Skeletal muscle tissue (tissue), 4 donors: Measurements from ENCODE around the gene PTGIR. TPM values are rescaled to one million over a fixed set of nuclear protein-coding genes. Genes with fewer than 3 reads are reported as not detected.

Source experiments
- H3K27ac ChIP-seq: one replicate; pipeline ENCODE4 v1.7.0; 2013; ENCODE audit warnings: mild to moderate bottlenecking, low read depth, low read length, inconsistent platforms
- H3K27me3 ChIP-seq, 3 donors: one replicate each; pipeline ENCODE4 v1.7.0; 2013; ENCODE audit warnings: low read length in 3 of 3; ENCODE audit not compliant: control insufficient read depth in 3 of 3, insufficient read depth in 3 of 3
- H3K36me3 ChIP-seq, 3 donors: one replicate each; pipeline ENCODE4 v1.7.0; 2013; ENCODE audit warnings: low read length in 3 of 3; ENCODE audit not compliant: control insufficient read depth in 3 of 3, insufficient read depth in 3 of 3
- H3K4me1 ChIP-seq, 3 donors: one replicate each; pipeline ENCODE4 v1.7.0; 2013; ENCODE audit warnings: low read length in 3 of 3, mild to moderate bottlenecking in 3 of 3; ENCODE audit not compliant: control insufficient read depth in 3 of 3, insufficient read depth in 3 of 3
- H3K4me3 ChIP-seq, 3 donors: one replicate each; pipeline ENCODE4 v1.7.0; 2013; ENCODE audit warnings: low read length in 3 of 3
- H3K9ac ChIP-seq, 3 donors: one replicate each; pipeline ENCODE4 v1.7.0; 2013; ENCODE audit warnings: low read length in 3 of 3, mild to moderate bottlenecking in 3 of 3, moderate library complexity in 2 of 3, low read depth in 1 of 3
- H3K9me3 ChIP-seq, 3 donors: one replicate each; pipeline ENCODE4 v1.7.0; 2013; ENCODE audit warnings: low read length in 3 of 3; ENCODE audit not compliant: control insufficient read depth in 3 of 3
- total RNA-seq: library from RNA; depleted of rRNA; stranded (reverse); fragments of >200 nt; gene quantifications from one replicate; pipeline ENCODE4 v1.2.3, GENCODE V29; 2014
- donor health status: Osteomylitis.

The PTGIR gene
- total RNA-seq, 1 donor from 2014 or later, result 3.1 TPM

DNA sequence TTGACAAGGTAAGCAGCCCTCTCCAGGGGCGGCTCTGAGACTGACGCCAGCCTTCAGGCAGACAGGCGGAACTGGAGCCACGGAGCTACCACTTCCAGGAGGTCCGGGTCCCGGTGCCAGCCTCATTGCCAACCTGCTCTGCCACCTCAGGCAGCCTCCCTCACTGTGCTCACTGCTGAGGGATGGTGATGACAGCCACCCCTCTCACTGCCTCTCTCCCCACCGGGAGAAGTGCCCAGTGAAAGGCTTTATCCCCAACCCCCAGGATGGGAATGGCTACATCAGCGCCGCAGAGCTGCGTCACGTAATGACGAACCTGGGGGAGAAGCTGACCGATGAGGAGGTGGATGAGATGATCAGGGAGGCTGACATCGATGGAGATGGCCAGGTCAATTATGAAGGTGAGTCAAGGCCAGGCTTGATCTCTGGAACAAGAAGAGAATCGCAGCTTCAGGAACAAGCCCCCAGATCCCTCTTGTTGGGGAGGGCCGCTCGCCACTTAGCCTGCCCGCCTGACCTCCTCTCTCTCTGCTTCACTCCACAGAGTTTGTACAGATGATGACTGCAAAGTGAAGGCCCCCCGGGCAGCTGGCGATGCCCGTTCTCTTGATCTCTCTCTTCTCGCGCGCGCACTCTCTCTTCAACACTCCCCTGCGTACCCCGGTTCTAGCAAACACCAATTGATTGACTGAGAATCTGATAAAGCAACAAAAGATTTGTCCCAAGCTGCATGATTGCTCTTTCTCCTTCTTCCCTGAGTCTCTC, 16.1 kb downstream of the PTGIR start:
- no peak overlapping the region for H3K9ac ChIP-seq
- H3K27me3 ChIP-seq, result no peaks in the 10 kb centered on the region
- H3K9me3 ChIP-seq, result no peaks in the 10 kb centered on the region
- no peak overlapping the region for H3K27ac ChIP-seq
- H3K36me3 ChIP-seq, result peaks cover 47 to 51% (median 49%) of the 10 kb centered on the region in 3 donors
- peaks cover 8 to 25% (median 22%) of the 10 kb centered on the region in 3 donors for H3K4me1 ChIP-seq
- no peak overlapping the region for H3K4me3 ChIP-seq

DNA sequence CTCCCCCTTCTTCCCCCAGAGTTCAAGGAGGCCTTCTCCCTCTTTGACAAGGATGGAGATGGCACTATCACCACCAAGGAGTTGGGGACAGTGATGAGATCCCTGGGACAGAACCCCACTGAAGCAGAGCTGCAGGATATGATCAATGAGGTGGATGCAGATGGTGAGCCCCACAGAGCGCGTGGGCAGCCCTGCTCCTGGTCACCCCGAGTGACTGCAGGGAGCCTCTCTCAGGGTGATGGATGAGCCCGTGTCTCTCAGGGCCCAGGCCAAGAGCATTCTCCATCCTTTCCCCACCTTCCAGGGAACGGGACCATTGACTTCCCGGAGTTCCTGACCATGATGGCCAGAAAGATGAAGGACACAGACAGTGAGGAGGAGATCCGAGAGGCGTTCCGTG, 16.7 kb downstream of the PTGIR start:
- no peak overlapping the region for H3K9ac ChIP-seq
- no peak overlapping the region for H3K4me3 ChIP-seq
- peaks cover 14 to 31% (median 28%) of the 10 kb centered on the region in 3 donors for H3K4me1 ChIP-seq
- H3K27me3 ChIP-seq, result no peaks in the 10 kb centered on the region
- no peak overlapping the region for H3K27ac ChIP-seq
- no peaks in the 10 kb centered on the region for H3K9me3 ChIP-seq
- peaks cover 47 to 51% (median 49%) of the 10 kb centered on the region in 3 donors for H3K36me3 ChIP-seq

DNA sequence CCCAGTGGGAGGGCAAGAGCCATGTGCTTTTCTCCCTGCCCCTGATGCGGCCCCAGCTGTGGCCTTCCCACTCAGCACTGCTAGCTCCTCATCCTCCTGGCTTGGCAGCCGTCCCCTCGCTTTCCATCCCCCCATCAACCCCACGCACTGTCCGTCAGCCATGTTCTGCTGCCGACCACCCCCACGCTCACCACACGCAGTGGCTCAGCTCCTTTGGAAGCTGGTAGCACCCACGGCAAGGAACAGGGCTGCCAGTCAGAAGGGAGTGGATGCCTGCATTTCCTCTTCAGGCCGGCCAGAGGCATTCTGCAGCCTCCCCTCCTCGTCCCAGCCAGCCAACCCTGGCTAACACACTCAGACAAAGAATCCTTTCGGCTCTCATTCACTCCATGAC, 17.4 kb downstream of the PTGIR start:
- Histone ChIP-seq H3K9ac (peak overlapping the region in 1 of 3 donors; percentile 16), H3K36me3 (peaks cover 47 to 51% (median 49%) of the 10 kb centered on the region in 3 donors)

DNA sequence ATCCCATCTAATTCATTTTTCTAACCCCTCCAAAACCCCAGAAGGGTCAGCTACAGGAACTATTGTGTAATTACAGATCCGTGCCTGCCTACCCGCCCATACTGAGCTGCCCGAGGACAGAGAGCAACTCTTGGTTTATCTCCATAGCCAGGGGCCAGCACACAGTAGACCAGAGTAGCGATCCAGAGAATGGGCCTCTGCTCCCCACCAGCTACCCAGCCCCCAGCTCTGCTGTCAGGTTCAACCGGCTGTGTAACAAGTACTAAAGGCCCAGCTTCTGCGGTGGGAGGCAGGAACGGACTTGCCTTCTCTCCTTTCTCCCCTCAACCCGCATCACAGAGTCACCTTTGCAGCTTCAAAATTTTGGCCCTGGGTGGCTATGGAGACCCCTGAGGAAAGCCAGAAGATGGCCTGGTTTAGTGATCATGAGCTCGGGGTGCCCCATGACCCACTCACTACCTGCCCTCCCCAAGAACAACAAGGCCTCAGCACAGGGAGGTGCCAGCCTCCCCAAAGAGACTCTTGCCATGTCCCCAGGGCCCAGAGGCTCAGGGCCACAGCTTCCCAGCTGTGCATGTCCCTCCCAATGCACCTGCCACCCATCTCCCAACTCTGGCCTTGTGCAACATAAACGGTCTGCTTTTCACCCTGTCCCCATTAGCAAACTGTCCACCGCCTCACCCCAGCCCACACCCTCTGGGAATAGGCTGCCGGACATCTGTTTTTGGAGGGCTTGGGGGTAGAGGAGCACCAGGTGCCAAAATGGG, 18.0 kb downstream of the PTGIR start:
- H3K9ac ChIP-seq, result peak overlapping the region in 1 of 3 donors; percentile 16
- peaks cover 24 to 41% (median 40%) of the 10 kb centered on the region in 3 donors for H3K4me1 ChIP-seq
- H3K4me3 ChIP-seq, result no peak overlapping the region
- H3K36me3 ChIP-seq, result peaks cover 47 to 51% (median 49%) of the 10 kb centered on the region in 3 donors
- H3K27me3 ChIP-seq, result no peaks in the 10 kb centered on the region
- no peak overlapping the region for H3K27ac ChIP-seq
- H3K9me3 ChIP-seq, result no peaks in the 10 kb centered on the region

More for the DNA sequence above, 17.4 kb downstream of the PTGIR start:
- H3K27ac ChIP-seq, result no peak overlapping the region
- H3K9me3 ChIP-seq, result no peaks in the 10 kb centered on the region
- H3K27me3 ChIP-seq, result no peaks in the 10 kb centered on the region
- no peak overlapping the region for H3K4me3 ChIP-seq
- H3K4me1 ChIP-seq, result peaks cover 21 to 38% (median 35%) of the 10 kb centered on the region in 3 donors

DNA sequence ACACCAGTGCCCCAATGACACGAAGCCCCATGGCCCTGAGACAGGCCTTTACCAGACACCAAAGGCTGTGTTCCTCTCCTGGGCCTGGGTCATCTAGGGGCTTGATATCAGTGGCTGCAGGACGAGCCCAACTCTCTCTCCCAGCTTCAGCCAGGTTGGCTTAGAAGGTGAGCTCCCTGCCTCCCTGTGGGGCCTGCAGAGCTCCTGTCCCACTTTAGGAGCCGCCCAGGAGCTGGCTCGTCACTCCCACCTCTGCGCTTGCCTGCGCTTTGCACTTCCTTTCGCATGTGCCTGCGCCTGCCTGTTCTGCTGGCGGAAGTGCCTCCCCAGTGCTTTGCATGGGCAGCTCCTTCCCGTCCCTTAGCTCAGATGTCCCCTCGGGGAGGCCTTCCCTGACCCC, 18.9 kb downstream of the PTGIR start:
- Histone ChIP-seq H3K9ac (peak overlapping the region in 1 of 3 donors; percentile 64), H3K4me3 (no peak overlapping the region), H3K36me3 (peaks cover 47 to 51% (median 49%) of the 10 kb centered on the region in 3 donors), H3K4me1 (peaks cover 24 to 41% (median 40%) of the 10 kb centered on the region in 3 donors), H3K27me3 (no peaks in the 10 kb centered on the region), H3K27ac (no peak overlapping the region), H3K9me3 (no peaks in the 10 kb centered on the region)

DNA sequence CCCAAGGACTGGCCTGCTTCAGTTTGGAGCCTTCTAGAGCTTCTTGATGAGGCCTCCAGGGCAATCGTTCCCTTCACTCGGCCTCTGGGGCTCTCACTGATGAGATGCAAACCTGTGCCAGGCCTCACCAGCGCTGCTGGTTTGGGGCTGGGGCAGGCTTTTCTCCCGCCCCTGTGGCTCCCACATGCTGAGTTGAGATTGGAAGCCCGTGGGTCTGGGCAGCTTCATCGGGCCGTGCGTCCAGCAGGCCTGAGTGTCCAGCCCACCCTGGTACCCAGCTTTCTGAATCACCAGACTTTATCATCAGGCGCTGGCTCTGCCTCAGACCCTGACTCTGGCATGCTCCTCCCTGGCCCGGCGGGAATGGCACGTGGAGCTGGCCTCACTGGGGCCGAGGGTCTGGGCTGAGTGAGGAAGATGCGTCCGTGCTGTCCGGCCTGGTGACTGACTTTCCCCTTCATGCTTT, 19.5 kb downstream of the PTGIR start:
- H3K27me3 ChIP-seq, result no peaks in the 10 kb centered on the region
- peaks cover 24 to 44% (median 40%) of the 10 kb centered on the region in 3 donors for H3K4me1 ChIP-seq
- H3K4me3 ChIP-seq, result no peak overlapping the region
- H3K9ac ChIP-seq, result peak overlapping the region in 1 of 3 donors; percentile 64
- H3K27ac ChIP-seq, result no peak overlapping the region
- H3K9me3 ChIP-seq, result no peaks in the 10 kb centered on the region
- H3K36me3 ChIP-seq, result peaks cover 44 to 48% (median 47%) of the 10 kb centered on the region in 3 donors

DNA sequence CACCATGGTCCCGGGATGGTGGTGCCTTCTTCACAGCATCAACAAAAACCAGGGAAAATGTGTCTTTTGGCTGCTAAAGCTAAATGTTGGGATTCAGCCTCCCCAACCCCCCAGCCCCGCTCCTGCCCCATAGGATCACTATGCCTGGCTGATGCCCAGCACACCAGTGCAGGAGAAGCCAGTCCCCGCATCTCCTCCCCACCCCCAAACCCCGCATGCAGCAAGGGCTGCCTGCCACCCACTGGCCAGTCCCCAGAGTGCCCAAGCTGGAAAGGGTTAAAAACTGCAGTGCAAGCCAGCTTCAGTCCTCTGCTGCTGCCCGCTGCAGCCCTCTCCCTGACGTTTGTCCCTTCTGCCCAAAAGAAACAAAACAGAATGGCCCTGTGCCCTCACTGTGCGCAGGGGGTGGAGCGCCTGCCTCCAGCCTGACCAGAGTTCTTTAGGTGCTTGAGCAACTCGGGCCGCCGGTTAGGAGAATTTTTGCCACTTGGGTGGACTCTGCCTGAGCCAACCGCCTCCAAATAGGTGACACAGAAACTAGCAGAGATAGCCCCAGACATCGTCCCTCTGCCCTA, 20.0 kb downstream of the PTGIR start:
- no peaks in the 10 kb centered on the region for H3K9me3 ChIP-seq
- H3K27ac ChIP-seq, result no peak overlapping the region
- peak overlapping the region in 2 of 3 donors; percentile 45 to 64 for H3K9ac ChIP-seq
- H3K4me3 ChIP-seq, result no peak overlapping the region
- no peaks in the 10 kb centered on the region for H3K27me3 ChIP-seq
- H3K36me3 ChIP-seq, result peaks cover 43 to 45% (median 44%) of the 10 kb centered on the region in 3 donors
- H3K4me1 ChIP-seq, result peaks cover 30 to 49% (median 43%) of the 10 kb centered on the region in 3 donors

DNA sequence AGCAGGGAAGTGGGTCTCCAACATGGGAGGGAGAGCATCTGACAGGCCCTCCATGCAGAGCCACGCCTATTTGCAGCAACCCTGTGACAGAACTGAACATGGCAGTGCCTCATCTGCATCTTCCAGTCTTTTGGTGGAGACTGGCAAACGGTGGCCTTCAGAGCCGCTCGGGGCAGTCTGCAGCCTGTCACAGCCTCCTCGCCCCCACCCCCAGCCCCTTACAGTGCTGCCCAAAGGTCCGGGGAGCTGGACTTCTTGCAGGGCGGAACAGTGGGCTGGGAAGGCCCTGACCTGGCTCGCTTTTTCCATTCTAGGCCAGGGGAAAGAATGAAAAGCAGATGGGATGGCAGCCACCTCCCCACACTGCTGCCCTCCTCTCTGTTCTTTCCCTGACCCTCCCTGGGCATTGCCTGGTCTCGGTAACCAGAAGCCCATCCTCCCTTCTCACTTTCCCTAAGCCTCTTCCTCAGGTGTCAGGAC, 21.1 kb downstream of the PTGIR start:
- Histone ChIP-seq H3K36me3 (peaks cover 33 to 34% (median 34%) of the 10 kb centered on the region in 3 donors), H3K9ac (peak overlapping the region; percentile 86 to 99 (median 98)), H3K27me3 (no peaks in the 10 kb centered on the region), H3K4me3 (peak overlapping the region in 2 of 3 donors; percentile 35 to 90), H3K9me3 (peaks cover 0 to 2% (median under 1%) of the 10 kb centered on the region in 3 donors), H3K4me1 (peaks cover 30 to 49% (median 43%) of the 10 kb centered on the region in 3 donors), H3K27ac (peak overlapping the region; percentile 98)

DNA sequence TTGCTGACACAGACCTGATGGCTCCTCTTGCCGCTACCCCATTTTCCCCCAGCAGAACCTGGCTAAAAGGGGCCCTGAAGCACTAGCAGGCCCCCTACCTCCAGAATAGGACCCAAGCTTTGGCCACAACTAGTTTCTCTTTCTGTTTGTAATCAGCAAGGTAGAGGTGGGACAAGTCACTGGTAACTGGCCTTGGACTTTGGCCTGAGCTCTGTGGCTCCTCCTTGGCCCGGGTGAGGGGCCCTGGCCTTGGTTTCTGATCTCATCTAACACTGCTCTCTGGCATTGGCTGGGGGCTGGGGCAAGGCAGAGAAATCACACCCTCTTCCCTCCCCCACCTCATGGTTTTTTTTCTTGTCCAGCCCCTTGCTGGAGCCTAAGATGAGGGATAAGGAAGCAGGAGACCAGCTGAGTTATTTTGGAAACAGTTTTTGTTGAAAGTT, 21.7 kb downstream of the PTGIR start:
- H3K4me1 ChIP-seq, result peaks cover 30 to 49% (median 43%) of the 10 kb centered on the region in 3 donors
- H3K9ac ChIP-seq, result peak overlapping the region; percentile 86 to 99 (median 98)
- H3K27ac ChIP-seq, result peak overlapping the region; percentile 98

More for the DNA sequence above, 21.7 kb downstream of the PTGIR start:
- no peaks in the 10 kb centered on the region for H3K27me3 ChIP-seq
- H3K36me3 ChIP-seq, result peaks cover 27 to 28% (median 28%) of the 10 kb centered on the region in 3 donors
- peaks cover 0 to 4% (median 1%) of the 10 kb centered on the region in 3 donors for H3K9me3 ChIP-seq
- peak overlapping the region; percentile 87 to 94 (median 90) for H3K4me3 ChIP-seq
